Measurements from ENCODE around the gene STX1B.
"Not testable (repeated sequence)": the region's sequence is repeated elsewhere in the genome, so short reads cannot be mapped to it uniquely, and the experiment has no call there.

STX1B gene

GRCh38 chr16:31023252-31023602, 12.8 kb upstream of the STX1B start:
- H3K27ac ChIP-seq (ENCODE audit: low read depth, low read length) = no peak overlapping the region
- TF ChIP-seq, protein P1, sequence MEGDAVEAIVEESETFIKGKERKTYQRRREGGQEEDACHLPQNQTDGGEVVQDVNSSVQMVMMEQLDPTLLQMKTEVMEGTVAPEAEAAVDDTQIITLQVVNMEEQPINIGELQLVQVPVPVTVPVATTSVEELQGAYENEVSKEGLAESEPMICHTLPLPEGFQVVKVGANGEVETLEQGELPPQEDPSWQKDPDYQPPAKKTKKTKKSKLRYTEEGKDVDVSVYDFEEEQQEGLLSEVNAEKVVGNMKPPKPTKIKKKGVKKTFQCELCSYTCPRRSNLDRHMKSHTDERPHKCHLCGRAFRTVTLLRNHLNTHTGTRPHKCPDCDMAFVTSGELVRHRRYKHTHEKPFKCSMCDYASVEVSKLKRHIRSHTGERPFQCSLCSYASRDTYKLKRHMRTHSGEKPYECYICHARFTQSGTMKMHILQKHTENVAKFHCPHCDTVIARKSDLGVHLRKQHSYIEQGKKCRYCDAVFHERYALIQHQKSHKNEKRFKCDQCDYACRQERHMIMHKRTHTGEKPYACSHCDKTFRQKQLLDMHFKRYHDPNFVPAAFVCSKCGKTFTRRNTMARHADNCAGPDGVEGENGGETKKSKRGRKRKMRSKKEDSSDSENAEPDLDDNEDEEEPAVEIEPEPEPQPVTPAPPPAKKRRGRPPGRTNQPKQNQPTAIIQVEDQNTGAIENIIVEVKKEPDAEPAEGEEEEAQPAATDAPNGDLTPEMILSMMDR (IDR thresholded peaks at IDR 0.05; ENCODE audit: insufficient read depth, low read length, poor library complexity, severe bottlenecking) = no peak
- TF ChIP-seq EZH2phosphoT487 (conservative IDR thresholded peaks at IDR 0.05; ENCODE audit: low read length) = no peak
- no peak overlapping the region for H3K9ac ChIP-seq (ENCODE audit: low read length)
- H3K4me3 ChIP-seq (ENCODE audit: insufficient read depth, low read length, poor library complexity, severe bottlenecking) = no peak overlapping the region
- H3K9me3 ChIP-seq (ENCODE audit: insufficient read depth, low read length) = no peaks in the 10 kb centered on the region
- no peaks in the 10 kb centered on the region for H3K79me2 ChIP-seq (ENCODE audit: insufficient read depth, low read length)
- no peak overlapping the region for H2AFZ ChIP-seq (ENCODE audit: low read depth, low read length, severe bottlenecking)
- no peaks in the 10 kb centered on the region for H3K9me2 ChIP-seq (replicated peaks; ENCODE audit: insufficient read depth, low read length)
- H3F3A ChIP-seq (ENCODE audit: insufficient read depth) = no peaks in the 10 kb centered on the region
- no peak overlapping the region for H3K4me2 ChIP-seq (ENCODE audit: low read depth, low read length, poor library complexity, severe bottlenecking)
- no peaks in the 10 kb centered on the region for H3K36me3 ChIP-seq (ENCODE audit: low read length)
- H3K27me3 ChIP-seq (ENCODE audit: low read length) = no peaks in the 10 kb centered on the region
- H4K20me1 ChIP-seq (ENCODE audit: low read depth, low read length) = no peaks in the 10 kb centered on the region

DNA sequence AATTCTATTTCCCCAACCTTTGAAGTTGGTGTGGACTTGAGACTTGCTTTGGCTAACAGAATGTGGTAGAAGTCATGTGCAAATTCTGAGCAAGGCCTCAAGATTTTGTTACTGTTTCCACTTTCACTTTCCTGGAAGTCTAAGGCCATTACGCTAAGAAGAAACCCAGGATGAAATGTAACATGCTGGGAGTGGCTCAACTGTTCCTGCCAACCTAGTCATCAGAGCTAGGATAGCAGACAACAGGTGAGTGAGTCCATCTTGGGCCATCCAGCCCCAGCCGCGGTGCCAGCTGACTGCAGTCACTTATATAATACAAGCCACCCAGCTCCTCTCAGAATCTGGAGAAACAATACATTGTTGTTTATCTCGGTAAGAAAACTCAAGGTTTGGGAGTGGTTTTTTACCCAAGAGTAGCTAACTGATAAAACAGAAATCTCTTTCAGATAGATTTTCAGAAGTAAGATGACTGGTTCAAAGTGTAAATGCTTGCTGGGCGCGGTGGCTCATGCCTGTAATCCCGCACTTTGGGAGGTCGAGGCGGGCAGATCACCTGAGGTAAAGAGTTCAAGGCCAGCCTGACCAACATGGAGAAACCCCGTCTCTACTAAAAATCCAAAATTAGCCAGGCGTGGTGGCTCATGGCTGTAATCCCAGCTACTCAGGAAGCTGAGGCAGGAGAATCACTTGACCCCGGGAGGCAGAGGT, 12.3 kb upstream of the STX1B start:
- no peaks in the 10 kb centered on the region for H3K27me3 ChIP-seq (ENCODE audit: low read length)
- H3K4me3 ChIP-seq (ENCODE audit: insufficient read depth, low read length, poor library complexity, severe bottlenecking) = no peak overlapping the region
- no peaks in the 10 kb centered on the region for H3K9me2 ChIP-seq (replicated peaks; ENCODE audit: insufficient read depth, low read length)
- no peaks in the 10 kb centered on the region for H3K79me2 ChIP-seq (ENCODE audit: insufficient read depth, low read length)
- H3K4me2 ChIP-seq (ENCODE audit: low read depth, low read length, poor library complexity, severe bottlenecking) = no peak overlapping the region
- H4K20me1 ChIP-seq (ENCODE audit: low read depth, low read length) = no peaks in the 10 kb centered on the region
- H3K36me3 ChIP-seq (ENCODE audit: low read length) = no peaks in the 10 kb centered on the region
- H3K9me3 ChIP-seq (ENCODE audit: insufficient read depth, low read length) = no peaks in the 10 kb centered on the region
- H2AFZ ChIP-seq (ENCODE audit: low read depth, low read length, severe bottlenecking) = no peak overlapping the region
- no peak overlapping the region for H3K9ac ChIP-seq (ENCODE audit: low read length)
- no peak overlapping the region for H3K27ac ChIP-seq (ENCODE audit: low read depth, low read length)
- H3F3A ChIP-seq (ENCODE audit: insufficient read depth) = no peaks in the 10 kb centered on the region
- no peak for TF ChIP-seq EZH2phosphoT487 (conservative IDR thresholded peaks at IDR 0.05; ENCODE audit: low read length)
- TF ChIP-seq, protein P1 (IDR thresholded peaks at IDR 0.05; ENCODE audit: insufficient read depth, low read length, poor library complexity, severe bottlenecking) = no peak

DNA sequence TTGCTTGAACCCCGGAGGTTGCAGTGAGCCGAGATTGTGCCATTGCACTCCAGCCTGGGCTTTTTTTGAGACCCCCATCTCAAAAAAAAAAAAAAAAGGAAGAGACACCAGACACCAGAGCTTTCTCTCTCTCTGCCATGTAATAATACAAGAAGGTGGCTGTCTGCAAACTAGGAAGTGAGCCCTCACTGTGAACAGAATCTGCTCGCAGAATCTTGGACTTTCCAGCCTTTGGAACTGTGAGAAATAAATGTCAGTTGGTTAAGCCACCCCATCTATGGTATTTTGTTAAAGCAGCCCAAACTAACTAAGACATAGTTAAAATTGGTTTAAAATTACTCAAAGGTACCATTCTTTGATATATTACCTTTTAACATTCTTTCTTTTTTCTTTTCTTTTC, 10.1 kb upstream of the STX1B start:
- no peak overlapping the region for H2AFZ ChIP-seq (ENCODE audit: low read depth, low read length, severe bottlenecking)
- no peak overlapping the region for H3K27ac ChIP-seq (ENCODE audit: low read depth, low read length)
- H3K9me2 ChIP-seq (replicated peaks; ENCODE audit: insufficient read depth, low read length) = no peaks in the 10 kb centered on the region
- H3K79me2 ChIP-seq (ENCODE audit: insufficient read depth, low read length) = no peaks in the 10 kb centered on the region
- no peak overlapping the region for H3K9ac ChIP-seq (ENCODE audit: low read length)
- no peak overlapping the region for H3K4me2 ChIP-seq (ENCODE audit: low read depth, low read length, poor library complexity, severe bottlenecking)
- no peaks in the 10 kb centered on the region for H4K20me1 ChIP-seq (ENCODE audit: low read depth, low read length)
- H3F3A ChIP-seq (ENCODE audit: insufficient read depth) = no peaks in the 10 kb centered on the region
- H3K4me3 ChIP-seq (ENCODE audit: insufficient read depth, low read length, poor library complexity, severe bottlenecking) = no peak overlapping the region
- H3K27me3 ChIP-seq (ENCODE audit: low read length) = no peaks in the 10 kb centered on the region
- H3K9me3 ChIP-seq (ENCODE audit: insufficient read depth, low read length) = no peaks in the 10 kb centered on the region
- H3K36me3 ChIP-seq (ENCODE audit: low read length) = no peaks in the 10 kb centered on the region
- TF ChIP-seq, protein P1 (IDR thresholded peaks at IDR 0.05; ENCODE audit: insufficient read depth, low read length, poor library complexity, severe bottlenecking) = no peak
- no peak for TF ChIP-seq EZH2phosphoT487 (conservative IDR thresholded peaks at IDR 0.05; ENCODE audit: low read length)

- not testable (repeated sequence) for H3F3A ChIP-seq (ENCODE audit: insufficient read depth); H3K27me3 ChIP-seq (ENCODE audit: low read length); H4K20me1 ChIP-seq (ENCODE audit: low read depth, low read length); H3K27ac ChIP-seq (ENCODE audit: low read depth, low read length); H3K79me2 ChIP-seq (ENCODE audit: insufficient read depth, low read length); H3K9me2 ChIP-seq (replicated peaks; ENCODE audit: insufficient read depth, low read length); H3K4me2 ChIP-seq (ENCODE audit: low read depth, low read length, poor library complexity, severe bottlenecking); H2AFZ ChIP-seq (ENCODE audit: low read depth, low read length, severe bottlenecking); H3K9ac ChIP-seq (ENCODE audit: low read length); H3K4me3 ChIP-seq (ENCODE audit: insufficient read depth, low read length, poor library complexity, severe bottlenecking); H3K9me3 ChIP-seq (ENCODE audit: insufficient read depth, low read length); H3K36me3 ChIP-seq (ENCODE audit: low read length)
Measured at GRCh38 chr16:31017756-31018155, 7.3 kb upstream of the STX1B start.

All from SU-DHL-6 (cell line).